NCI-H1417 treated with DMSO at 0.1 percent for 48 hours (cell line): ENCODE results near the gene CARMIL1.

Experiments
- DNase-seq: peaks from one replicate; lab custom pipeline; 2025; lab: John Stamatoyannopoulos, UW

CARMIL1 gene

DNA sequence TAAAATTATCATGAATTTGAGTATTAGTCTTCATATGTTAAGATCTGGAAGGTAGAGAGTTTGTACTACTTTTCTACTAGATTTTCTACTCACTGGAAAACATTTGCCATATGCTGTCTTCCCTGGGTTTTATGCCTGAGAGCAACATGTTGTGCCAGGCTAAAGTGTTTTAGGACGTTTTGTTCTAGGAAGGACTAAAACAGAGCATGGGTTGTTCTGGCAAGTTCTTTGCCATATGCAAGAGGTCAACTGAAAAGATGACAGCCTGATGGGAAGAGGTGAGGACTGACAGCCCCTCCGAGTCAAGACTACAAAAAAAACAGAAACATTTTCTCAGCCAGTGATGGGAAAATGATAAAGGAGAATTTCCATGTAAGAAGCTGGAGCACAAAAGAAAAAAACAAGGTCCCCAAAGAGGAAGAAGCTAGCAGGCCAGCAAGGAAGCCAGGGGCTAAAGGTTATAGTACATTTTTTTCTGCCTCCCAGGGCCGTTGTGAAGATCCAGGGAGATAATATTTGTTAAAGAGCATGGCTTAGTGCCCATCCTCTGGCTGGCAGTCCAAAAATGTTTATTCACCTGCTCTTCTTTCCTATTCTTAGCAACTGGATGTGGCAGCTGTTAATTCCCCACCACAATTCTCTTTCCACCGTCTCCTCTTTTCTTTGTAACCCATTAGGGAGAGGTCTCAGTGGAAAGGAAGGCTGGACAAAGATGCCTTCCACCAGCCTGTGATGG is 380.6 kb downstream of the CARMIL1 start:
- no peak for DNase-seq

DNA sequence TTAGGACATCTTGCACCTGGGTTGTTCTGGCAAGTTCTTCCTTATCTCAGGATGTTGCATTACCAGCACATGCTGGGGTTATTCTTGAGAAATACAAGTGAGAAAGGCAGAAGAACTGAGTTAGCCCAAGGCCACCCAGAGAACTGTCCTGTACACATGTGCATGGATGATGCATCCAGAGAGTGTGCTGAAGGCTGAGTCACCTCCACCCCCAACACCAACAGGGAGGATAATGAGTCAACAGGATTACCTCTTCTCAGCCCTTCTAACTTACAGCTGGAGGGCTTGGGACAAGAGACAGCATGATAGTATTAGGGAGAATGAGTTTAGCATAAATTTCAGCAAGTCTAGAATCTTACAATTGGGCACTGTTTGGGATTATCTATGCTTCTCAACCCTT is 381.3 kb downstream of the CARMIL1 start:
- DNase-seq = no peak

DNA sequence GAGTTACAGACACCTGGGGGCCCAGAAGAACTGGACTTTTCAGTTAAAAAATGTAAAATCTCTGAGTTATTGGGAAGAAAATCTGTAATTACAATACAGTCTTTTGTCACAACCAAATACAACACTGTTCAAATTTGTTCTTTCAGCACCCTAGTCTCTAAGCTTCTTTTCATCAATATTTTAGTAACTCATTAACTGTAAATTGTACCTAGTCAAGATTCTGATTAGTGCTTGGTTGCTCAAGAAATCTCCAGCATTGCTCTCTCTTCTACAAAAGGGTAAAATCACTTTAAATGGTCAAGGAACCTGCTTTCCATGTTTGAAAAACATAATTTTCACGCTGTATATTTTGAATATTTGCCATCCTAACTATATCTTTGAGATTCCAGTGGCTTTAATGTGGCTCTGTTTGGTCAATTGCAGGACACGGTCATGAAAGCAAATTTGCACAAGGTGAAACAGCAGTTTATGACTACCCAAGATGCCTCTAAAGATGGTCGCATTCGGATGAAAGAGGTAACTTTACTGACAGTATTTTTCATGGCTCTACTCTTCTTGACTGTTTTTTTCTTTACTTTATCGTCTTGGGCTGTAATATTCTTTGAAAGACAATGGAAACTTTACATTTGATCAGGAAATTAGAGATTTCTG is 382.1 kb downstream of the CARMIL1 start:
- no peak for DNase-seq

DNA sequence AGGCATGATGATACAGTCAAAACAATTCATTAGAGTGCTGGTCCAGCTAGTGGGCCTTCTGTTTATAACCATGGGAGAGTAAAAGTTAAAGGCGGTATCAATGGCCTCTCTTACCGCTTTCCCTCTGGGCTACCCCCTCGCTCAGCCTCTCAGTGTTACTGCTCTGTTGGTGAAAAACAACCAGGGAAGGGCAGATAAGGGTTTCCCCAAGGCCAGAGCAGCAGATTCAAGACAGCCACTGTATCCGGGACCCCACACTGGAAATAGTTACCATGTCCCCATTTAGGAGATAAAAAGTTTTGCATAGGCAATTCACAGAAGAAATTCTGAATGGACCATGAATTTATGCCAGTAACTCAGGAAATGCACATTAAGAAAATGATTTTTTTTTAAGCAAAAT is 386.3 kb downstream of the CARMIL1 start:
- no peak for DNase-seq

DNA sequence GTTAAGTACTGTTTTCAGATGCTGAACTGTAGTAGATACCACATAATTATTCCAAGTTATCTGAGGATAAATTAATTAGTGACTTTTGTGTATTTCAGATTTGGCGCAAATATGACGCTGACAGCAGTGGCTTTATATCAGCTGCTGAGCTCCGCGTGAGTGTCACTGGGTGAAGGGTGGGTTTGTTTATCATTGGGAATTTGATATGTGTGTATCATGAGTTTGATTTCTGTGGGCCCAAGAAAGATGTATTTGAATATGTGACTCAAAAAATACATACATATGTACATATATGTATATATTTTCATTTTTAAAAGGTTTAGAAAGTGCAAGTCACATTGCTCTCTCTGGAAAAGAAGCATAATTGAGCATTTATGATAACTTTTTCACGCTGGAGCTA is 390.2 kb downstream of the CARMIL1 start:
- DNase-seq = no peak
